Chondrocyte (in vitro differentiated cells): ENCODE data around the gene MALRD1. TPM values are rescaled to one million over a fixed set of nuclear protein-coding genes. Genes with fewer than 3 reads are reported as not detected.

Experiments used
- DNase-seq: peaks from one replicate; pipeline ENCODE4 v3.0.0; 2021; ENCODE audit warnings: mixed read lengths, low spot score
- H3K27ac Mint-ChIP-seq: one replicate; pipeline ENCODE4 v1.8.0; 2021; ENCODE audit warnings: mild to moderate bottlenecking, moderate library complexity, mixed read lengths; ENCODE audit not compliant: unreplicated experiment
- H3K27me3 Mint-ChIP-seq: 2 replicates; pipeline ENCODE4 v1.8.0; 2021; ENCODE audit warnings: low read depth, mixed read lengths
- H3K36me3 Mint-ChIP-seq: 2 replicates; pipeline ENCODE4 v1.8.0; 2021; ENCODE audit warnings: low read depth, mixed read lengths
- H3K4me1 Mint-ChIP-seq: 2 replicates; pipeline ENCODE4 v1.8.0; 2021; ENCODE audit warnings: low read depth, mild to moderate bottlenecking, mixed read lengths
- H3K4me3 Mint-ChIP-seq: one replicate; pipeline ENCODE4 v1.8.0; 2021; ENCODE audit warnings: mild to moderate bottlenecking, moderate library complexity, mixed read lengths; ENCODE audit not compliant: unreplicated experiment
- H3K9me3 Mint-ChIP-seq: 2 replicates; pipeline ENCODE4 v1.8.0; 2021; ENCODE audit warnings: low read depth, mixed read lengths
- CTCF ChIP-seq: fragments of 200-600 bp; sonication (generic); IDR thresholded peaks from 2 replicates; pipeline ENCODE4 v1.5.0; 2021; ENCODE audit warnings: antibody characterized with exemption, mild to moderate bottlenecking, moderate library complexity
- total RNA-seq: library from RNA; stranded (reverse); gene quantifications from 3 replicates; pipeline ENCODE4 v1.2.1, GENCODE V29; 2021

Gene MALRD1
- total RNA-seq, 1 donor from 2014 or later, result 0.27 TPM

DNA sequence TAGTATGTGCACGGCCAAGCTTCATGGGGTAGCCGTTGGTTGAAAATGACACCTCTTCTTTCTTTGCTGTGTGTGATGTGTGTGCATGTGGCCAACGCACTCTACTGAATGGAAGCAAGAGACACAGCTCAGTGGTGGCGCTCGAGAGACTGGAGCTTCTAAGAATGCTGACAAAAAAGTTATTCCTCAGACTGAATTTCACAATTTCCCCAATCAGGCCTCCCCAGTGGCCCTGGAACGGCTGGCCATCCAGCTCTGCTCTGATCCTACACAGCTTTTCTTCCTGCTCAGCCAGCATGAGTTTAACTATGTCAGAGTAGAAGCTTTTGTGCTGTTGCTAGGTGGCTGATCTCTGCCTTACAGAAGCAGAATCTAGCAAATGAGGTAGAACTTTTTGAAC is 581.0 kb downstream of the MALRD1 start:
- Mint-ChIP-seq H3K4me3 (no peak overlapping the region), H3K36me3 (no peaks in the 10 kb centered on the region), H3K27ac (peak overlapping the region; percentile 57), H3K9me3 (peaks cover 3% of the 10 kb centered on the region), H3K4me1 (peaks cover 35% of the 10 kb centered on the region), H3K27me3 (no peaks in the 10 kb centered on the region)
- peak; percentile 60 for TF ChIP-seq CTCF
- no peak for DNase-seq

GRCh38 chr10:19634163-19634562 is 585.6 kb downstream of the MALRD1 start:
- Mint-ChIP-seq H3K36me3 (no peaks in the 10 kb centered on the region), H3K4me3 (no peak overlapping the region), H3K4me1 (peaks cover 50% of the 10 kb centered on the region), H3K9me3 (peaks cover 3% of the 10 kb centered on the region), H3K27ac (no peak overlapping the region), H3K27me3 (no peaks in the 10 kb centered on the region)
- TF ChIP-seq CTCF, result no peak
- no peak for DNase-seq

DNA sequence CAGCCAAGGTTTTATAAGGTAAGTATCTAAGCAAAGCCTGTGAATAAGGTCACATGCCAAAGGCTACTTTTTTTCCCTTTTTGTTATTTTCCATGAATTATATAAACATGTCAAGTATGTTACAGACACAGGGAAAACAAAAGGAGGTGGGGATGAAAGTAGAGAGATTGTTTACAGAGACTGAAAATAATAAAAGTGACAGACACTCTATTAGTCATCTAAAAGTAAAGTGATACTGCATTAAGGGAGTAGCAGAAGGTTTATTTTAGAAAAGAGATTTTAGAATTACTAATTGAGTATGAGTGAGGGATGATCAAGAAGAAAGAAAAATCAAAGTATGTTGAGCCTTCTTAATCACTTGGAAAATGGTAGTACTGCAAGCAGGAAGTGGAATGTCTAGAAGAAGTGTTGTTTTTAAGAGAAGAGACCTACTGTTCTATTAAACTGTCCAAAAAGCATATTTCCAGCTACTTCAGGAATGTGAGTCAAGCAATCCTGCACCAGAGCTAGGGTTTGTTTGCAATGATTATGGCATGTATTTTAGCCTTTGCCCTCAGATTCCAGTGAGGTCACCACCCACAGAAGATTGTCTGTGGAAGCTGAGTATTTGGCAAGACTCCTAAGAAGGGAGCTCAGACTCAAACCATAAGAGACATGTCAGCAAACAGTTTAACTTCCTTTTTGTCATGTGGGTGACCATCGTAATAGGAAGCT is 589.7 kb downstream of the MALRD1 start:
- peak overlapping the region; percentile 45 for H3K4me3 Mint-ChIP-seq
- no peak for TF ChIP-seq CTCF
- H3K36me3 Mint-ChIP-seq, result no peaks in the 10 kb centered on the region
- H3K27me3 Mint-ChIP-seq, result no peaks in the 10 kb centered on the region
- peaks cover 49% of the 10 kb centered on the region for H3K4me1 Mint-ChIP-seq
- peak overlapping the region; percentile 82 for H3K27ac Mint-ChIP-seq
- H3K9me3 Mint-ChIP-seq, result no peaks in the 10 kb centered on the region
- no peak for DNase-seq

DNA sequence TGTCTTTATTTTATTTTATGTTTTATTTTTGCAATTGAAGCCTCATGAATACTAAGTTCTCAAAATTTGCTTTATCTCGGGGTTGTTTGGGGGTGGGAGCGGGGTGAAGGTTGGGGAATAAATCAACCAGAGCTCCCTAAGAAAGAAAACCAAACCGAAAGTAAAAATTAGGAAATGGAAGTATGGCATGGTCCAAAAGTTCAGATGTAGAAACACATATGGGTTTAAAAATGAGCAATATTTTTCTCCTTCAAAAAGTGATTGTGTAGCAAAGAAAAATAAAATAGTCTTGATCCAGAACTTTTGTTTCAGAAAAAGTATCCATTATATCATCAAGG is 590.3 kb downstream of the MALRD1 start:
- peak overlapping the region; percentile 45 for H3K4me3 Mint-ChIP-seq
- H3K27ac Mint-ChIP-seq, result peak overlapping the region; percentile 82
- H3K27me3 Mint-ChIP-seq, result no peaks in the 10 kb centered on the region
- H3K36me3 Mint-ChIP-seq, result no peaks in the 10 kb centered on the region
- no peak for TF ChIP-seq CTCF
- no peaks in the 10 kb centered on the region for H3K9me3 Mint-ChIP-seq
- peaks cover 52% of the 10 kb centered on the region for H3K4me1 Mint-ChIP-seq
- no peak for DNase-seq

DNA sequence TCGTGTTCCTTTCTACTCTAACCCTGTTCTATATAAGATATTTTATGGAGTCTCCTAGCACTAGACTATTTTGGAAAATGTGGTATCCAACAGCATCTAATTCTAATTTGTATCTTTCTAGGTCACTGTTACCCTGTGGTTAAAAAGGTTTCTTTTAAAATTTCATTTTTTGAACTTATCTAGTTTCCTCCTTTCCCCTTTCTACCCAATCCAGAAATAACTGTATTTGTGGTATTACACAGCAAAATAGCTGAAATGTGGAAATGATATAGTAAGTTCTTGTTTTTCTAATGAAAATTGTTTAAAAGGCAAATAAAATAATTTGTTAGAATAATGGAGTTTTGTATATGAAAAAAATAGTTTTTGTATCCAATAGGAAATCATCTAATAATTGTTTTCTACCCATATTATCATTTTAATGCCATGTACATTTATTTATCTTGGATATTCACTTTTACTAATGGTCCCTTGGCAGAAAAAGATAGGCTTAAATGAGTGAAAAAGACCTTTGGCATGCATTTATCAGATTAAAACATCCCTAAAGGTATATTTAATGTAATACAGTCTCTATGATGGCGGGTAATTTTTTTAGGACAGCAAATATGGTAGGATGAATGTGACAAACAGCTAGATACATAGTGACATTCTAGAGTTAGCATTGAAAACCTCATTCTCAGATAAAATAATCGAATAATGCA is 592.1 kb downstream of the MALRD1 start:
- H3K9me3 Mint-ChIP-seq, result no peaks in the 10 kb centered on the region
- no peaks in the 10 kb centered on the region for H3K36me3 Mint-ChIP-seq
- no peak overlapping the region for H3K4me3 Mint-ChIP-seq
- H3K4me1 Mint-ChIP-seq, result peaks cover 42% of the 10 kb centered on the region
- DNase-seq, result no peak
- no peak overlapping the region for H3K27ac Mint-ChIP-seq
- TF ChIP-seq CTCF, result no peak
- no peaks in the 10 kb centered on the region for H3K27me3 Mint-ChIP-seq
